HL-60 (cell line): Measurements from ENCODE around the gene AFAP1.

Experiments
- DNase-seq, 2 experiments: peaks; one replicate each; pipeline ENCODE4 v3.0.0-alpha.2; 2010 to 2020; ENCODE audit warnings: low read depth in 1 of 2, low spot score in 1 of 2
- H3K27ac ChIP-seq: fragments of 250-450 bp; sonication (Bioruptor Pico); replicated peaks from 2 replicates; pipeline ENCODE4 v1.5.1; 2020; ENCODE audit warnings: mild to moderate bottlenecking, moderate library complexity
- H3K27me3 ChIP-seq: fragments of 250-450 bp; sonication (Bioruptor Pico); 2 replicates; pipeline ENCODE4 v1.5.1; 2021; ENCODE audit warnings: mild to moderate bottlenecking, moderate library complexity; ENCODE audit not compliant: insufficient read depth, poor library complexity, severe bottlenecking
- H3K4me3 ChIP-seq: replicated peaks from 2 replicates; pipeline ENCODE4 v1.5.1; 2011; ENCODE audit warnings: mild to moderate bottlenecking, control low read depth, low read length; ENCODE audit not compliant: insufficient read depth
- GABPA ChIP-seq: IDR thresholded peaks from 2 replicates; pipeline ENCODE4 v1.6.1; 2012; ENCODE audit warnings: low read depth
- POLR2AphosphoS5 ChIP-seq: IDR thresholded peaks from 2 replicates; pipeline ENCODE4 v1.6.1; 2012; ENCODE audit warnings: low read depth
- SPI1 ChIP-seq: IDR thresholded peaks from 2 replicates; pipeline ENCODE4 v1.6.1; 2012; ENCODE audit warnings: low read depth, mild to moderate bottlenecking, borderline replicate concordance
- TF ChIP-seq, protein P1 (sequence below): IDR thresholded peaks from one replicate; pipeline ENCODE4 v1.5.1; 2011; ENCODE audit warnings: low read length, control low read depth, inconsistent platforms; ENCODE audit not compliant: insufficient read depth
- TF ChIP-seq, protein P2 (sequence below): IDR thresholded peaks from 2 replicates; pipeline ENCODE4 v1.6.1; 2012; ENCODE audit warnings: low read depth; ENCODE audit not compliant: insufficient replicate concordance

Gene AFAP1

DNA sequence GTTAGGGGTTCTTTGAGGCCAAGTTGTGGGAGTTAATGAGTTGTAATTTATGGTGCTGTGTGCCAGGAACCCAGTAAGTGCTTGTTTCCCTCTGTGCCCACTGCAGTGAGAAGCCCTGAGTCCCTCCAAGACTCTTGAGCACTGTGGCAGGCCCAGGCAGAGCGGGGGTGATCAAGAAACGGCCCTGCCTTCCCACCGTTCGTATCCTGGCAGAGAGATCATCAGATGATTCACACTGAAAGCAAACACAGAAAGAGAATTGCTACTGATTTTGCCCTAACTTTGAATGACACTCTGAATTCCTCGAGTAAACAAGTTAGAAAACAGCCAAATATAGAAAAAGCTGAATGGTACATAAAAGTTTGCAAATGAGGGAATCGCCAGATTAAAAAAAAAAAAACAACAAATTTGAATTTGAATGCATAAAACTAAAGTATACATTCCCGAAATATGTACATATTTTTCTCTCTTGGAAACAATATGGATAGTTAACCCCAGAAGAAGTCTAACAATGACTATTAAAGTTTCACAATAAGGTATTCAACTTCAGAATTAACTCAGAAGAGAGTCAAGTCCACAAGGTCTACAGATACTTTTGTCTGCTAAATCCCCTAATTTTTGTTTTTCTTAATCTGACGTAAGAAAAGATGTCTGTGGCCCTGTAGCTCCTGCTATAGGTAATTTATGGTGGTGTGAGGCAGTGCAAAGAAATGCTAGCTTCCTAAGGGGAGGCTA lies 71.8 kb downstream of the AFAP1 start:
- no peak for TF ChIP-seq SPI1
- TF ChIP-seq GABPA = no peak
- TF ChIP-seq, protein P1, sequence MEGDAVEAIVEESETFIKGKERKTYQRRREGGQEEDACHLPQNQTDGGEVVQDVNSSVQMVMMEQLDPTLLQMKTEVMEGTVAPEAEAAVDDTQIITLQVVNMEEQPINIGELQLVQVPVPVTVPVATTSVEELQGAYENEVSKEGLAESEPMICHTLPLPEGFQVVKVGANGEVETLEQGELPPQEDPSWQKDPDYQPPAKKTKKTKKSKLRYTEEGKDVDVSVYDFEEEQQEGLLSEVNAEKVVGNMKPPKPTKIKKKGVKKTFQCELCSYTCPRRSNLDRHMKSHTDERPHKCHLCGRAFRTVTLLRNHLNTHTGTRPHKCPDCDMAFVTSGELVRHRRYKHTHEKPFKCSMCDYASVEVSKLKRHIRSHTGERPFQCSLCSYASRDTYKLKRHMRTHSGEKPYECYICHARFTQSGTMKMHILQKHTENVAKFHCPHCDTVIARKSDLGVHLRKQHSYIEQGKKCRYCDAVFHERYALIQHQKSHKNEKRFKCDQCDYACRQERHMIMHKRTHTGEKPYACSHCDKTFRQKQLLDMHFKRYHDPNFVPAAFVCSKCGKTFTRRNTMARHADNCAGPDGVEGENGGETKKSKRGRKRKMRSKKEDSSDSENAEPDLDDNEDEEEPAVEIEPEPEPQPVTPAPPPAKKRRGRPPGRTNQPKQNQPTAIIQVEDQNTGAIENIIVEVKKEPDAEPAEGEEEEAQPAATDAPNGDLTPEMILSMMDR = no peak
- TF ChIP-seq, protein P2, sequence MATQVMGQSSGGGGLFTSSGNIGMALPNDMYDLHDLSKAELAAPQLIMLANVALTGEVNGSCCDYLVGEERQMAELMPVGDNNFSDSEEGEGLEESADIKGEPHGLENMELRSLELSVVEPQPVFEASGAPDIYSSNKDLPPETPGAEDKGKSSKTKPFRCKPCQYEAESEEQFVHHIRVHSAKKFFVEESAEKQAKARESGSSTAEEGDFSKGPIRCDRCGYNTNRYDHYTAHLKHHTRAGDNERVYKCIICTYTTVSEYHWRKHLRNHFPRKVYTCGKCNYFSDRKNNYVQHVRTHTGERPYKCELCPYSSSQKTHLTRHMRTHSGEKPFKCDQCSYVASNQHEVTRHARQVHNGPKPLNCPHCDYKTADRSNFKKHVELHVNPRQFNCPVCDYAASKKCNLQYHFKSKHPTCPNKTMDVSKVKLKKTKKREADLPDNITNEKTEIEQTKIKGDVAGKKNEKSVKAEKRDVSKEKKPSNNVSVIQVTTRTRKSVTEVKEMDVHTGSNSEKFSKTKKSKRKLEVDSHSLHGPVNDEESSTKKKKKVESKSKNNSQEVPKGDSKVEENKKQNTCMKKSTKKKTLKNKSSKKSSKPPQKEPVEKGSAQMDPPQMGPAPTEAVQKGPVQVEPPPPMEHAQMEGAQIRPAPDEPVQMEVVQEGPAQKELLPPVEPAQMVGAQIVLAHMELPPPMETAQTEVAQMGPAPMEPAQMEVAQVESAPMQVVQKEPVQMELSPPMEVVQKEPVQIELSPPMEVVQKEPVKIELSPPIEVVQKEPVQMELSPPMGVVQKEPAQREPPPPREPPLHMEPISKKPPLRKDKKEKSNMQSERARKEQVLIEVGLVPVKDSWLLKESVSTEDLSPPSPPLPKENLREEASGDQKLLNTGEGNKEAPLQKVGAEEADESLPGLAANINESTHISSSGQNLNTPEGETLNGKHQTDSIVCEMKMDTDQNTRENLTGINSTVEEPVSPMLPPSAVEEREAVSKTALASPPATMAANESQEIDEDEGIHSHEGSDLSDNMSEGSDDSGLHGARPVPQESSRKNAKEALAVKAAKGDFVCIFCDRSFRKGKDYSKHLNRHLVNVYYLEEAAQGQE = no peak
- no peak for TF ChIP-seq POLR2AphosphoS5
- no peak overlapping the region for H3K4me3 ChIP-seq
- DNase-seq = no peak
- no peak overlapping the region for H3K27ac ChIP-seq
- H3K27me3 ChIP-seq = no peaks in the 10 kb centered on the region

DNA sequence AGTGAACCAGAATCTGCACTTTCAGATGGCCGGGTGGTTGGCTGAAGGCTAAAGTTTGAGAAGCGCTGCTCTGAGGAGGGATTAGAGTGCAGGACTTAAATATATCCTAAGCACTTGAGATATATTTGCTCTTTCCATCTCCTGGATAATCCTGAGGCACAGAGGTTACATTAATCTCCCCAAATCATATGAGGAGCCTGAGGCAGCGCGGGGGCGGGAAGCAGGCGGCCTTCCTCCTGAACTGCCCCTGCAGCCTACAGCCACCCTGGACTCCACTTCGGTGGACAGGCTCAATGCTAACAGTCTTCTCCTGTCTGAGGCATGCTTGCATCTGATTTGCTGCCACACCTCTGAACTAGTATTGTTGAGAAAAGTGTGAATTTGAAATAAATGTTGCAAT lies 72.5 kb downstream of the AFAP1 start:
- TF ChIP-seq SPI1 = no peak
- no peak for TF ChIP-seq POLR2AphosphoS5
- TF ChIP-seq, protein P2 = no peak
- TF ChIP-seq, protein P1 = no peak
- no peak for TF ChIP-seq GABPA
- no peaks in the 10 kb centered on the region for H3K27me3 ChIP-seq
- H3K4me3 ChIP-seq = no peak overlapping the region
- H3K27ac ChIP-seq = no peak overlapping the region
- DNase-seq = no peak

DNA sequence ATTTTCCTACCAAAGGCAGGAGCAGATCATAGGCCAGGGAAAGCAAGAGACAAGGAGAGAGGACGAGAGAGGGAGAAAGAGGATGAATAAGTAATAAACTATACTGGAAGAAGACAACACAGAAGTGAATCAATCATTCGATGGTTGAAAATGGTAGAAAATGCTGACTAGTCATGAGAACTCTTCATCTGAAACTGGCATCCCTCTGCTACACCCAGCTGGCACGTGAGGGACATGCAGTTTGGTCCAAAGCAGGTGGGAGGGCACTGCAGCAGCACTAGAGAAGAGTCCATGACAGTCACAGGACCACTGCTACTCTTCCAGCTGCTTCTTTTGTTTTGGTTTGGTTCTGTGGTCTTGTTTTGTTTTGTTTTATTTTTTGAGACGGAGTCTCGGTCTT lies 74.1 kb downstream of the AFAP1 start:
- no peak for DNase-seq
- H3K27ac ChIP-seq = no peak overlapping the region
- no peak for TF ChIP-seq POLR2AphosphoS5
- TF ChIP-seq, protein P1 = no peak
- TF ChIP-seq SPI1 = no peak
- TF ChIP-seq, protein P2 = no peak
- TF ChIP-seq GABPA = no peak
- no peaks in the 10 kb centered on the region for H3K27me3 ChIP-seq
- H3K4me3 ChIP-seq = no peak overlapping the region
